Neural progenitor cell (in vitro differentiated cells): ENCODE results near the gene TPT1. TPM values are rescaled to one million over a fixed set of nuclear protein-coding genes. Genes with fewer than 3 reads are reported as not detected.
"Not testable (repeated sequence)": the region's sequence is repeated elsewhere in the genome, so short reads cannot be mapped to it uniquely, and the experiment has no call there.

Source experiments
- DNase-seq: peaks from one replicate; pipeline ENCODE4 v3.0.0-alpha.2; 2016; ENCODE audit warnings: low spot score
- H2AFZ ChIP-seq: fragments of 200-600 bp; sonication (generic); replicated peaks from 2 replicates; pipeline ENCODE4 v1.6.1; 2016; ENCODE audit warnings: antibody characterized with exemption
- H3F3A ChIP-seq: fragments of 200-600 bp; sonication (generic); 2 replicates; pipeline ENCODE4 v1.6.1; 2016; ENCODE audit warnings: antibody characterized with exemption, low read depth
- H3K27ac ChIP-seq: fragments of 200-600 bp; sonication (generic); 2 replicates; pipeline ENCODE4 v1.5.1; 2016; ENCODE audit warnings: mild to moderate bottlenecking
- H3K27me3 ChIP-seq: fragments of 200-600 bp; sonication (generic); 2 replicates; pipeline ENCODE4 v1.6.1; 2016; ENCODE audit warnings: mild to moderate bottlenecking, moderate library complexity
- H3K36me3 ChIP-seq: fragments of 200-600 bp; sonication (generic); 2 replicates; pipeline ENCODE4 v1.5.1; 2016
- H3K4me1 ChIP-seq: fragments of 200-600 bp; sonication (generic); 2 replicates; pipeline ENCODE4 v1.6.1; 2016; ENCODE audit warnings: mixed run types
- H3K4me2 ChIP-seq: fragments of 200-600 bp; sonication (generic); 2 replicates; pipeline ENCODE4 v1.6.1; 2016
- H3K4me3 ChIP-seq: fragments of 200-600 bp; sonication (generic); 2 replicates; pipeline ENCODE4 v1.5.1; 2016
- H3K79me2 ChIP-seq: fragments of 200-600 bp; sonication (generic); 2 replicates; pipeline ENCODE4 v1.6.1; 2016; ENCODE audit warnings: low read depth
- H3K9ac ChIP-seq: fragments of 200-600 bp; sonication (generic); 2 replicates; pipeline ENCODE4 v1.6.1; 2016
- H3K9me3 ChIP-seq: fragments of 200-600 bp; sonication (generic); 2 replicates; pipeline ENCODE4 v1.5.1; 2016; ENCODE audit warnings: low read depth
- H4K20me1 ChIP-seq: fragments of 200-600 bp; sonication (generic); 2 replicates; pipeline ENCODE4 v1.6.1; 2016; ENCODE audit warnings: low read depth
- H3K27ac Mint-ChIP-seq: 3 replicates; pipeline ENCODE4 v1.8.0; 2021; ENCODE audit warnings: mixed read lengths
- H3K27me3 Mint-ChIP-seq: 2 replicates; pipeline ENCODE4 v1.8.0; 2022; ENCODE audit warnings: low read depth, mild to moderate bottlenecking, inconsistent platforms, moderate library complexity, mixed read lengths; ENCODE audit not compliant: insufficient read depth
- H3K36me3 Mint-ChIP-seq: 3 replicates; pipeline ENCODE4 v1.8.0; 2021; ENCODE audit warnings: mixed read lengths
- H3K4me1 Mint-ChIP-seq: 3 replicates; pipeline ENCODE4 v1.8.0; 2021; ENCODE audit warnings: mixed read lengths
- H3K4me3 Mint-ChIP-seq: 3 replicates; pipeline ENCODE4 v1.8.0; 2021; ENCODE audit warnings: mild to moderate bottlenecking, moderate library complexity, mixed read lengths
- H3K9me3 Mint-ChIP-seq: 3 replicates; pipeline ENCODE4 v1.8.0; 2020; ENCODE audit warnings: mixed read lengths
- EZH2 ChIP-seq: fragments of 200-600 bp; sonication (generic); IDR thresholded peaks from 2 replicates; pipeline ENCODE4 v1.6.1; 2017; ENCODE audit warnings: antibody characterized with exemption, mild to moderate bottlenecking, moderate library complexity
- EZH2phosphoT487 ChIP-seq: fragments of 200-600 bp; sonication (generic); IDR thresholded peaks from 2 replicates; pipeline ENCODE4 v1.6.1; 2017; ENCODE audit warnings: antibody characterized with exemption
- total RNA-seq: library from RNA; depleted of rRNA; stranded (reverse); fragments of >200 nt; gene quantifications from 2 replicates; pipeline ENCODE4 v1.2.3, GENCODE V29; 2015; ENCODE audit warnings: low replicate concordance
- TF ChIP-seq, protein P1 (sequence below): fragments of 200-600 bp; sonication (generic); IDR thresholded peaks from 2 replicates; pipeline ENCODE4 v1.5.1; 2017; ENCODE audit warnings: antibody characterized with exemption, mild to moderate bottlenecking

TPT1 gene
- total RNA-seq, 1 donor from 2014 or later, result 4,951 TPM

- no peaks in the 10 kb centered on the region for H3K27me3 ChIP-seq
- H3K4me1 ChIP-seq, result no peaks in the 10 kb centered on the region
- DNase-seq, result no peak
- peaks cover 2% of the 10 kb centered on the region for H3K36me3 Mint-ChIP-seq
- no peak overlapping the region for H3K9ac ChIP-seq
- H3K4me2 ChIP-seq, result no peak overlapping the region
- no peak overlapping the region for H3K4me3 Mint-ChIP-seq
- H3K27ac Mint-ChIP-seq, result no peak overlapping the region
- H3K9me3 ChIP-seq, result no peaks in the 10 kb centered on the region
- peaks cover 10% of the 10 kb centered on the region for H3K27me3 Mint-ChIP-seq
- H3K36me3 ChIP-seq, result no peaks in the 10 kb centered on the region
- TF ChIP-seq, protein P1, sequence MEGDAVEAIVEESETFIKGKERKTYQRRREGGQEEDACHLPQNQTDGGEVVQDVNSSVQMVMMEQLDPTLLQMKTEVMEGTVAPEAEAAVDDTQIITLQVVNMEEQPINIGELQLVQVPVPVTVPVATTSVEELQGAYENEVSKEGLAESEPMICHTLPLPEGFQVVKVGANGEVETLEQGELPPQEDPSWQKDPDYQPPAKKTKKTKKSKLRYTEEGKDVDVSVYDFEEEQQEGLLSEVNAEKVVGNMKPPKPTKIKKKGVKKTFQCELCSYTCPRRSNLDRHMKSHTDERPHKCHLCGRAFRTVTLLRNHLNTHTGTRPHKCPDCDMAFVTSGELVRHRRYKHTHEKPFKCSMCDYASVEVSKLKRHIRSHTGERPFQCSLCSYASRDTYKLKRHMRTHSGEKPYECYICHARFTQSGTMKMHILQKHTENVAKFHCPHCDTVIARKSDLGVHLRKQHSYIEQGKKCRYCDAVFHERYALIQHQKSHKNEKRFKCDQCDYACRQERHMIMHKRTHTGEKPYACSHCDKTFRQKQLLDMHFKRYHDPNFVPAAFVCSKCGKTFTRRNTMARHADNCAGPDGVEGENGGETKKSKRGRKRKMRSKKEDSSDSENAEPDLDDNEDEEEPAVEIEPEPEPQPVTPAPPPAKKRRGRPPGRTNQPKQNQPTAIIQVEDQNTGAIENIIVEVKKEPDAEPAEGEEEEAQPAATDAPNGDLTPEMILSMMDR, result no peak
- TF ChIP-seq EZH2 (no peak), EZH2phosphoT487 (no peak)
- no peaks in the 10 kb centered on the region for H4K20me1 ChIP-seq
- H3K9me3 Mint-ChIP-seq, result no peaks in the 10 kb centered on the region
- peaks cover 3% of the 10 kb centered on the region for H3F3A ChIP-seq
- no peak overlapping the region for H3K4me3 ChIP-seq
- H3K4me1 Mint-ChIP-seq, result peaks cover 6% of the 10 kb centered on the region
- H3K79me2 ChIP-seq, result no peaks in the 10 kb centered on the region
- H3K27ac ChIP-seq, result no peak overlapping the region
- H2AFZ ChIP-seq, result no peak overlapping the region
Observed at GRCh38 chr13:45300190-45300985, 40.6 kb downstream of the TPT1 start.

GRCh38 chr13:45299194-45299593, 41.8 kb downstream of the TPT1 start:
- Histone ChIP-seq H3K27me3 (no peaks in the 10 kb centered on the region), H3K9me3 (no peaks in the 10 kb centered on the region), H3K36me3 (no peaks in the 10 kb centered on the region), H3K4me1 (no peaks in the 10 kb centered on the region), H3K4me2 (no peak overlapping the region), H3K4me3 (no peak overlapping the region), H4K20me1 (no peaks in the 10 kb centered on the region), H3K27ac (no peak overlapping the region), H3F3A (peaks cover 3% of the 10 kb centered on the region), H3K79me2 (no peaks in the 10 kb centered on the region), H2AFZ (no peak overlapping the region), H3K9ac (no peak overlapping the region)
- Mint-ChIP-seq H3K9me3 (no peaks in the 10 kb centered on the region), H3K36me3 (peaks cover 2% of the 10 kb centered on the region), H3K27ac (no peak overlapping the region), H3K27me3 (peaks cover 9% of the 10 kb centered on the region), H3K4me3 (peak overlapping the region; percentile 21), H3K4me1 (peaks cover 6% of the 10 kb centered on the region)
- no peak for DNase-seq
- TF ChIP-seq EZH2 (no peak), EZH2phosphoT487 (no peak)
- TF ChIP-seq, protein P1, result no peak

DNA sequence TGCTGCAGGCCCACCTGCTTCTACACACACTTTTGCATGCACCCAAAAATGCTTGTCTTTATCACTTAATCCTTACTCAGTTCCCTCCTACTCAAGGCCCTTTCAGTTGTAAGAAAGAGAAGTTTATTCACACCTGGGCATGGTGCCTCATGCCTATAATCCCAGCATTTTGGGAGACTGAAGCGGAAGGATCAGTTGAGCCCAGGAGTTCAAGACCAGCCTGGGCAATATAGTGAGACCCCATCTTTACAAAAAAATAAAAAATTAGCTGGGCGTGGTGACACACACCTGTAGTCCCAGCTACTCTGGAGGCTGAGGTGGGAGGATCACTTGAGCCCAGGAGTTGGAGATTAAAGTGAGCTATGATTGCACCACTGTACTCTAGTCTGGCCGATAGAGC, 42.4 kb downstream of the TPT1 start:
- H3F3A ChIP-seq, H3K27ac ChIP-seq, H3K36me3 Mint-ChIP-seq, H3K4me1 Mint-ChIP-seq, H3K27me3 ChIP-seq, H3K4me3 ChIP-seq, H3K27me3 Mint-ChIP-seq, H3K9me3 Mint-ChIP-seq, H3K4me2 ChIP-seq, H3K9ac ChIP-seq, H2AFZ ChIP-seq, H3K4me1 ChIP-seq, H4K20me1 ChIP-seq, H3K27ac Mint-ChIP-seq, H3K79me2 ChIP-seq, H3K9me3 ChIP-seq, H3K4me3 Mint-ChIP-seq, H3K36me3 ChIP-seq, DNase-seq: not testable (repeated sequence)

- no peak for DNase-seq
Observed at GRCh38 chr13:45298206-45298505, 42.8 kb downstream of the TPT1 start.

More at GRCh38 chr13:45298206-45298505, 42.8 kb downstream of the TPT1 start:
- Histone ChIP-seq H3K9ac (no peak overlapping the region), H3K79me2 (no peaks in the 10 kb centered on the region), H3K4me1 (no peaks in the 10 kb centered on the region), H3K4me2 (no peak overlapping the region), H3K27ac (no peak overlapping the region), H3K27me3 (no peaks in the 10 kb centered on the region), H3K9me3 (no peaks in the 10 kb centered on the region), H2AFZ (no peak overlapping the region), H3F3A (peaks cover 3% of the 10 kb centered on the region), H3K4me3 (no peak overlapping the region), H3K36me3 (no peaks in the 10 kb centered on the region), H4K20me1 (no peaks in the 10 kb centered on the region)
- peaks cover 2% of the 10 kb centered on the region for H3K36me3 Mint-ChIP-seq
- TF ChIP-seq EZH2 (no peak), EZH2phosphoT487 (no peak)
- TF ChIP-seq, protein P1, result no peak
- H3K27ac Mint-ChIP-seq, result no peak overlapping the region
- H3K4me1 Mint-ChIP-seq, result peaks cover 6% of the 10 kb centered on the region
- H3K4me3 Mint-ChIP-seq, result no peak overlapping the region
- no peaks in the 10 kb centered on the region for H3K9me3 Mint-ChIP-seq
- peaks cover 9% of the 10 kb centered on the region for H3K27me3 Mint-ChIP-seq
